ENCODE measurements around the gene UVRAG. TPM values are rescaled to one million over a fixed set of nuclear protein-coding genes. Genes with fewer than 3 reads are reported as not detected.
"Not testable (repeated sequence)": the region's sequence is repeated elsewhere in the genome, so short reads cannot be mapped to it uniquely, and the experiment has no call there.

Gene UVRAG
- total RNA-seq, 6 donors from 2014 or later = 23.3 to 72.3 (median 28.5) TPM

DNA sequence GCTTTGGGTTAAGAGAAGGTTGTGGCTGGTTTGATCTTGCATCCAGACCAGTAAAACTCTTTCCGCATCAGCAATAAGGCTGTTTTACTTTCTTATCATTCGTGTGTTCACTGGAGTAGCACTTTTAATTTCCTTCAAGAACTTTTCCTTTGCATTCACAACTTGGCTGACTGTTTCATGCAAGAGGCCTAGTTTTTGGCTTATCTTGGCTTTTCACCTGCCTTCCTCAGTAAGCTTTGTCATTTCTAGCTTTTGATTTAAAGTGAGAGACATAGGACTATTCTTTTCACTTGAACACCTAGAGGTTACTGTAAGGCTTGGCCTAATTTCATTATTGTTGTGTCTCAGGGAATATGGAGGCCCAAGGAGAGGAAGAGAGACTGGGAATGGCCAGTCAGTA is 144.5 kb downstream of the UVRAG start:
- no peak for TF ChIP-seq EP300 (IDR thresholded peaks at IDR 0.05)
- no peak for TF ChIP-seq POLR2A (IDR thresholded peaks at IDR 0.05)
- no peak for TF ChIP-seq POLR2AphosphoS5 (IDR thresholded peaks at IDR 0.05)
- TF ChIP-seq, protein P1, sequence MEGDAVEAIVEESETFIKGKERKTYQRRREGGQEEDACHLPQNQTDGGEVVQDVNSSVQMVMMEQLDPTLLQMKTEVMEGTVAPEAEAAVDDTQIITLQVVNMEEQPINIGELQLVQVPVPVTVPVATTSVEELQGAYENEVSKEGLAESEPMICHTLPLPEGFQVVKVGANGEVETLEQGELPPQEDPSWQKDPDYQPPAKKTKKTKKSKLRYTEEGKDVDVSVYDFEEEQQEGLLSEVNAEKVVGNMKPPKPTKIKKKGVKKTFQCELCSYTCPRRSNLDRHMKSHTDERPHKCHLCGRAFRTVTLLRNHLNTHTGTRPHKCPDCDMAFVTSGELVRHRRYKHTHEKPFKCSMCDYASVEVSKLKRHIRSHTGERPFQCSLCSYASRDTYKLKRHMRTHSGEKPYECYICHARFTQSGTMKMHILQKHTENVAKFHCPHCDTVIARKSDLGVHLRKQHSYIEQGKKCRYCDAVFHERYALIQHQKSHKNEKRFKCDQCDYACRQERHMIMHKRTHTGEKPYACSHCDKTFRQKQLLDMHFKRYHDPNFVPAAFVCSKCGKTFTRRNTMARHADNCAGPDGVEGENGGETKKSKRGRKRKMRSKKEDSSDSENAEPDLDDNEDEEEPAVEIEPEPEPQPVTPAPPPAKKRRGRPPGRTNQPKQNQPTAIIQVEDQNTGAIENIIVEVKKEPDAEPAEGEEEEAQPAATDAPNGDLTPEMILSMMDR (IDR thresholded peaks at IDR 0.05) = no peak
- DNase-seq (no peak), ATAC-seq (ENCODE audit: low FRiP score in 2 of 2) (no peak)
- Histone ChIP-seq H3K27me3 (no peaks in the 10 kb centered on the region), H3K9me3 (no peaks in the 10 kb centered on the region), H3K27ac (no peak overlapping the region), H3K4me3 (no peak overlapping the region), H3K4me1 (no peaks in the 10 kb centered on the region), H3K36me3 (no peaks in the 10 kb centered on the region)
- WGBS, 2 donors = 87 to 88% methylated on average over 2 of the region's 2 CpGs

DNA sequence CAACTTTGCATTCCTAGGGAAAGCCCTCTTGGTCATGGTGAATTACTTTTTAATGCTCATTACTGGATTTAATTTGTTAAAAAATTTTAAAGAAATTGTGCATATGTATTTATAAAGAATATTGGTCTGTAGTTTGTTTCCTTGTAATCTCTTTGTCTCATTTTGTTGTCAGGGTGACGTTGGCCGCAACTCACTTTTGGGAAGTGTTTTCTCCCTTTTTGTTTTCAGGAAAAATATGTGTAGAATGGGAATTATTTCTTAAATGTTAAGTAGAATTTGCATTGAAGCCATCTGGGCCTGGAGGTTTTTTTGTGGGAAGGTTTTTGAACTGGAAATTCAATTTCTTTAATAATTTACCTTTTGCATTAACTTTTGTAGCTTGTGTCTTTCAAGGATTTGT is 149.1 kb downstream of the UVRAG start:
- peaks cover 6 to 11% (median 6%) of the 10 kb centered on the region in 4 donors for H3K4me1 ChIP-seq
- ATAC-seq (ENCODE audit: low FRiP score in 2 of 2) (no peak), DNase-seq (no peak)
- H3K4me3 ChIP-seq = no peak overlapping the region
- H3K36me3 ChIP-seq = no peaks in the 10 kb centered on the region
- TF ChIP-seq POLR2A (IDR thresholded peaks at IDR 0.05) = no peak
- no peak for TF ChIP-seq POLR2AphosphoS5 (IDR thresholded peaks at IDR 0.05)
- no peak for TF ChIP-seq EP300 (IDR thresholded peaks at IDR 0.05)
- TF ChIP-seq, protein P1 (IDR thresholded peaks at IDR 0.05) = no peak
- H3K27me3 ChIP-seq = no peaks in the 10 kb centered on the region
- H3K9me3 ChIP-seq = no peaks in the 10 kb centered on the region
- 91 to 98% methylated on average over 2 of the region's 2 CpGs for WGBS, 2 donors
- no peak overlapping the region for H3K27ac ChIP-seq

DNA sequence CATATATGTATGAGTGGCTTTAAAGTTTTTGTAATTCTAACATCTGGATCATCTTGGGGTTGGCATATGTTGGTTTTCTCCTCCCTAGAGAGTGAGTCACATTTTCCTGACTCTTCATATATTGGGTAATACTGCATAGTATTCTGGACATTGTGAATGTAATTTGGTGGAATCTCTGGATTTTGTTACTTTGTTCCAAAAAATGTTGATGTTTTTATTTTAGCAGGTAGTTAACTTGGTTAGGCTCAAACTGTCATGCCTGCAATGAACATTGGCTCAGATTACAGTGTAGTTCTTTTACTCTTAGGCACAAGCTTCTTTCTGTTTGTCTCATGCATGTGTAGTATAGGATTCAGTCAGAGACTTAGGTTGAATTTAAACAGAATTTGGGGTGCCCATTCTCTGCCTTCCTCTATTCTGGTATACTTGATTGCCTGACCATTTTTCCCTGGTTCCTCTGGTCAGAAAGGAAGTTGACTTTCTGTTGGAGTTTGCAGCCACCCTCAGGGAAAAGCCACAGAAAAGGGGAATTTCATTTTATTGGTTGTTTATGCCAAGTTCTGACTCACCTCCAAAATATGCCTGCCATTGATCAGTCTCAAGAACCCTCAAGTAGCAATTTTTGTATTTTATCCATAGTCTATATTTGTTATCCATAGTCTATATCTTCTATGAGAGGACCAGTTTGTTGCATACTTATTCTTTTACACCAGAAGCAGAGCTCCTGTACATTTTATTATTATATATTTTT is 151.7 kb downstream of the UVRAG start:
- no peaks in the 10 kb centered on the region for H3K36me3 ChIP-seq
- no peak overlapping the region for H3K4me3 ChIP-seq
- H3K27ac ChIP-seq = no peak overlapping the region
- DNase-seq = no peak
- peaks cover 6 to 12% (median 9%) of the 10 kb centered on the region in 4 donors for H3K4me1 ChIP-seq
- TF ChIP-seq EP300 (IDR thresholded peaks at IDR 0.05) = no peak
- ATAC-seq (ENCODE audit: low FRiP score in 2 of 2) = peak in 1 of 2 donors; percentile 36
- H3K27me3 ChIP-seq = no peaks in the 10 kb centered on the region
- H3K9me3 ChIP-seq = peaks cover 0 to 1% (median 0%) of the 10 kb centered on the region in 4 donors

DNA sequence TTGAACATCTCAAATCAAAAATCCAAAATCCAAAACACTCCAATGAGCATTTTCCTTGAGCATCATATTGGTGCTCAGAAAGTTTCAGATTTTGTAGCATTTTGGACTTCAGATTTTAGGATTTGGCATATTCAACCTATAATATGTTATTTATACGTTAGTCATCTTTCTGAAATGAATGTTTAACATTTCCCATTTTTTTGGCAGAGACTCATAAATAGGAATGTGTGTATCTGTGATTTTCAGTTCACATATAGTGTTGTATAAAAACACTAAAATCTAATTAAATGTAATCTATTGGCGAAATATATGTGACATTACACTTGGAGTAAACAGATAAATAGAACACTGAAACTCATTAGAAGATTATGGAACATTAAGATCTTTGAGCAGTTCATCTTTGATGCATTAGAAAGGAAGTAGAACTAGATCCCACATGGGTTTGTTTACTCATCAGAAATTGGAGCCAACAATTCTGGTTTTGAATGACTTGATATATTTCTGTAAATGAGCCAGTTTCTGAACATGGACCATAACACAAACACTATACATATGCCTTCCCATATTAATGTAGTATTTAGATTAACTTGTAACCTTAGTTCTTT is 153.1 kb downstream of the UVRAG start:
- no peak overlapping the region for H3K27ac ChIP-seq
- TF ChIP-seq EP300 (IDR thresholded peaks at IDR 0.05) = no peak
- TF ChIP-seq, protein P1 (IDR thresholded peaks at IDR 0.05) = no peak
- no peak for TF ChIP-seq POLR2A (IDR thresholded peaks at IDR 0.05)
- TF ChIP-seq POLR2AphosphoS5 (IDR thresholded peaks at IDR 0.05) = no peak
- H3K4me3 ChIP-seq = no peak overlapping the region
- peaks cover 0 to 4% (median 2%) of the 10 kb centered on the region in 4 donors for H3K9me3 ChIP-seq
- no peaks in the 10 kb centered on the region for H3K27me3 ChIP-seq
- DNase-seq (no peak), ATAC-seq (ENCODE audit: low FRiP score in 2 of 2) (no peak)
- H3K36me3 ChIP-seq = no peaks in the 10 kb centered on the region
- 84 to 86% methylated on average over 2 of the region's 2 CpGs for WGBS, 2 donors
- H3K4me1 ChIP-seq = peaks cover 6 to 12% (median 9%) of the 10 kb centered on the region in 4 donors

DNA sequence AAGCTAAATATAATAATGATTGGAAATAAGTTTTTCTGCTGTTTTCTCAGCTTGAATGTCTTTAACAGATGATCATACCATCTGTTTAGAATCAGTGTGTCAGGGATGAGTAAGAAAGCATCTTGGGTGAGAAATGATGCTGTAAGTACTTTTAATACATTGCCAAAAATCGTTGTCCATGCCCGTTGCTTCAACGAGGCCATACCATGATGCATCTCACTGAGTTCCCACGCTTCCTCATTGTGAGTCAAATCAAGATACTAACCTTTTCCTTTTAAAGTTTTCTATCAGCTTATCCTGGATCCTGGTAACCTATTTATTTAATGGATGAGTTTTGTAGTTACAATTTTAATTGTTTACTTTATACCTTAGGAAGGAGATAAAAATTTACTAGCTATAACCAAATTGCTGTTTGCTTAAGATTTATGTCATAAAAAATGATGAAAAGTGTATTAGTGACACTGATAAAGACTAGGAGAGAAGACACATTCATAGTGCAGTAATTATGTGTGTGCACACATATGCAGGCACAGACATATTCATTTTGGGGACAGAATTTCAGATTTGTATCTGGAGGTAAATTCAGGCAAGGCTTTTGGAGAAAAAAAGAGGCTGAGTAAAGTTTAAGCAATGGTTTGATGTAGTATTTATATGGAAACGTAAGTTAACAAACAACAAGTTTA is 154.8 kb downstream of the UVRAG start:
- no peaks in the 10 kb centered on the region for H3K36me3 ChIP-seq
- DNase-seq = no peak
- WGBS, 2 donors = 83 to 86% methylated on average over 5 of the region's 5 CpGs
- no peaks in the 10 kb centered on the region for H3K27me3 ChIP-seq
- H3K9me3 ChIP-seq = peaks cover 0 to 4% (median 2%) of the 10 kb centered on the region in 4 donors
- TF ChIP-seq, protein P1 (IDR thresholded peaks at IDR 0.05) = no peak
- no peak for TF ChIP-seq EP300 (IDR thresholded peaks at IDR 0.05)
- TF ChIP-seq POLR2AphosphoS5 (IDR thresholded peaks at IDR 0.05) = no peak
- TF ChIP-seq POLR2A (IDR thresholded peaks at IDR 0.05) = no peak
- no peak for ATAC-seq (ENCODE audit: low FRiP score in 2 of 2)
- H3K4me1 ChIP-seq = peaks cover 6 to 12% (median 9%) of the 10 kb centered on the region in 4 donors
- no peak overlapping the region for H3K4me3 ChIP-seq
- H3K27ac ChIP-seq = no peak overlapping the region

DNA sequence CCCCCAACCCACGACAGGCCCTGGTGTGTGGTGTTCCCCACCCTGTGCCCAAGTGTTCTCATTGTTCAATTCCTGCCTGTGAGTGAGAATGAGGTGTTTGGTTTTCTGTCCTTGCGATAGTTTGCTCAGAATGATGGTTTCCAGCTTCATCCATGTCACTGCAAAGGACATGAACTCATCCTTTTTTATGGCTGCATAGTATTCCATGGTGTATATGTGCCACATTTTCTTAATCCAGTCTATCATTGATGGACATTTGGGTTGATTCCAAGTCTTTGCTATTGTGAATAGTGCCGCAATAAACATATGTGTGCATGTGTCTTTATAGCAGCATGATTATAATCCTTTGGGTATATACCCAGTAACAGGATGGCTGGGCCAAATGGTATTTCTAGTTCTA is 158.7 kb downstream of the UVRAG start:
- 87 to 99% methylated on average over 3 of the region's 3 CpGs for WGBS, 2 donors
- H3K27ac ChIP-seq; DNase-seq; H3K9me3 ChIP-seq; H3K36me3 ChIP-seq; H3K27me3 ChIP-seq; H3K4me1 ChIP-seq; ATAC-seq (ENCODE audit: low FRiP score in 2 of 2); H3K4me3 ChIP-seq: not testable (repeated sequence)

DNA sequence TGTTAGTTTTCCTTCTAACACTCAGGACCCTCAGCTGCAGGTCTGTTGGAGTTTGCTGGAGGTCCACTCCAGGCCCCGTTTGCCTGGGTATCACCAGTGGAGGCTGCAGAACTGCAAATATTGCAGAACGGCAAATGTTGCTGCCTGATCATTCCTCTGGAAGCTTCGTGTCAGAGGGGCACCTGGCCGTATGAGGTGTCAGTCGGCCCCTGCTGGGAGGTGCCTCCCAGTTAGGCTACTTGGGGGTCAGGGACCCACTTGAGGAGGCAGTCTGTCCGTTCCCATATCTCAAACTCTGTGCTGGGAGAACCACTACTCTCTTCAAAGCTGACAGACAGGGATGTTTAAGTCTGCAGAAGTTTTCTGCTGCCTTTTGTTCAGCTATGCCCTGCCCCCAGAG is 164.1 kb downstream of the UVRAG start:
- not testable (repeated sequence) for H3K9me3 ChIP-seq; H3K27ac ChIP-seq; DNase-seq; H3K27me3 ChIP-seq; ATAC-seq (ENCODE audit: low FRiP score in 2 of 2); H3K4me1 ChIP-seq; H3K36me3 ChIP-seq; H3K4me3 ChIP-seq
- 88 to 95% methylated on average over 6 of the region's 6 CpGs for WGBS, 2 donors

Measured in upper lobe of left lung (tissue), 6 donors.